Caki2 (cell line): ENCODE measurements around the gene TRIO. TPM values are rescaled to one million over a fixed set of nuclear protein-coding genes. Genes with fewer than 3 reads are reported as not detected.
A peak's percentile ranks its signal among the peaks of the same experiment; 100 is the strongest.
"Not testable (repeated sequence)": the region's sequence is repeated elsewhere in the genome, so short reads cannot be mapped to it uniquely, and the experiment has no call there.

Source experiments
- DNase-seq: peaks from one replicate; pipeline ENCODE4 v3.0.0-alpha.2; 2015; ENCODE audit warnings: low read depth
- in situ Hi-C: cut with HindIII; loops from 2 replicates; pipeline ENCODE4 v1.10.0; 2016; ENCODE audit warnings: low sequenced_read_pairs, low pct_unique_long_range_greater_than_20kb, mixed read lengths
- total RNA-seq: library from RNA; depleted of rRNA; stranded (reverse); fragments of >200 nt; shearing (Covaris generic); gene quantifications from 2 replicates; pipeline ENCODE4 v1.2.3, GENCODE V29; 2014; ENCODE audit warnings: low replicate concordance; rRNA removed

The TRIO gene
- total RNA-seq = 52.3 and 97.6 TPM in 2 replicates

DNA sequence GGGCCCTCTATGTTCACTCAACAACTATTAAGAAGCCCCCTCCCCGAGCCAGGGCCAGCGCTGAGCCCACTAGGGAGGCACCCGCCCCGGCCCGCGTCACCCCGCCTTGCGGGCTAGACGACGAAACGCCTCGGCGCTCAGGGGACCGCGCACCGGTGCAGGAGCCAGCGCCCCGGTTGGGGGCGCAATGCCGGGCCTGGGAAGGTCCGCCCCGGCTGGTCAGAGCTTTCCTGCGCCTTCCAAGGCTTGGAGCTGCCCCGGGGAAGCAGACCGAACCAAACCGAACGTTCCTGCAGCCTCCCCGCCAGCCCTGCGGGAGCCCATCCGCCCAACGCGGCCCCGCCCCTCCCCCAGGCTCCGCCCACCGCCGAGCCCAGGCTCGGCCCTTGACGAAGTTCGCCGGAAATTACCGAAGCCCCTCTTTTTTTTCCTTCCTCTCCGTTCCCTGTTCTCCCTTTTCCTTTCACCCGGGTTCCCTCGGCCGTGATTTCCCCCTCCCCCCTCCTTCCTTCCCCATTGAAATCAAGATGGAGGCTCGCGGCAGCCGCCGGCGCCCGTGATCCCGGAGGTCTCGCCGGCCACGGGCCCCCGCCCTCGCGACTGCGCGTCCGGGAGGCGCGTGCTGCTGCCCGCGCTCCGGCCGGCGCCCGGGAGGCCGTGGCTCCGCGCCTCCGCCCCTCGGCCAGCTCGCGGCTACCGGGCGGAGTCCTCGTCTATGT lies at the start of gene TRIO:
Gene TRIO, plus strand, starts transcription at position 516 of the 719 bp plus-strand sequence. CDS start 384 bp downstream, outside the sequence.
- in situ Hi-C loops = no loop called here
- DNase-seq = peak; percentile 88

DNA sequence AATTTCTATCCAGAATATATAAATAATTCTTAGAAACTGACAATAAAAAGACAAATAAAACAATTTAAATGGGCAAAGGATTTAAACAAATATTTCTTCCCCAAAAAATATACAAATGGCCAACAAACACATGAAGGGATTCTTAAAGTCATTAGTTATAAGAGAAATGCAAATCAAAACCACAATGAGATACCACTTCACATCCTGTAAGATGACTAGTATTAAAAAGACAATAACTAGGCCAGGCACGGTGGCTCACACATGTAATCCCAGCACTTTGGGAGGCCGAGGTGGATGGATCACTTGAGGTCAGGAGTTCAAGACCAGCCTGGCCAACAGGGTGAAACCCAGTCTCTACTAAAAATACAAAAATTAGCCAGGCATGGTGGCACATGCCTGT lies 45.8 kb upstream of the TRIO start:
- in situ Hi-C loops, DNase-seq: not testable (repeated sequence)

DNA sequence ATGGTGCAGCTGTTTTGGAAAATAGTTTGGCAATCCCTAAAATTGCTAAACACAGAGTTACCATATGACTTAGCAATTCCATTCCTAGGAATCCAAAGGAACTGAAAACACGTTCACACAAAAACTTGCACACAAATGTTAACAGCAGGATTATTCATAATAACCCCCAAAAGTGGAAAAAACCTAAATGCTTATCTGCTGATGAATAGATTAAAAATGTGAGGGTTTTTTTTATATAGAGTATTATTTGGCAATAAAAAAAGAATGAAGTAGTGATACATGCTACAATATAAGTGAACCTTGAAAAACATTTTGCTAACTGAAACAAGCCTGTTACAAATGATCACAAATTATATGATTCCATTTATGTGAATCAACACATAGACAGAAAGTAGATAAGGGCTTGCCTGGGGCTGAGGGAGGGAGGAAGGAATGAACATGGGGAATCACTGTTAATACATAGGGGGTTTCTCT lies 45.1 kb upstream of the TRIO start:
- in situ Hi-C loops = no loop called here
- no peak for DNase-seq

DNA sequence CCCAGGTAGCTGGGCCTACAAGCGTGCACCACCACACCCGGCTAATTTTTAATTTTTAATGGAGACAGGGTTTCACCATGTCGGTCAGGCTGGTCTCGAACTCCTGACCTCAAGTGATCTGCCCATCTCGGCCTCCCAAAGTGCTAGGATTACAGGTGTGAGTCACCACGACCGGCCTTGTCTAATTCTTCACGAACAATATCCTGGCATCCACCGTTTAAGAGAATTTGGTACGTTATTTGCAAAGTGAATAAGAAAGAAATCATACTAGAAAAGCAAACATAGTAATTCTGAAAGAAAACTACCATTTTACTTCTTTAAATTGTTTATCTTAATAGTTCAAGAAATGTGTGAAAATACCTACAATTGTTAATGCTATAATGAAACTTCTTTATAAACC lies 42.9 kb upstream of the TRIO start:
- DNase-seq = no peak
- in situ Hi-C loops = no loop called here

DNA sequence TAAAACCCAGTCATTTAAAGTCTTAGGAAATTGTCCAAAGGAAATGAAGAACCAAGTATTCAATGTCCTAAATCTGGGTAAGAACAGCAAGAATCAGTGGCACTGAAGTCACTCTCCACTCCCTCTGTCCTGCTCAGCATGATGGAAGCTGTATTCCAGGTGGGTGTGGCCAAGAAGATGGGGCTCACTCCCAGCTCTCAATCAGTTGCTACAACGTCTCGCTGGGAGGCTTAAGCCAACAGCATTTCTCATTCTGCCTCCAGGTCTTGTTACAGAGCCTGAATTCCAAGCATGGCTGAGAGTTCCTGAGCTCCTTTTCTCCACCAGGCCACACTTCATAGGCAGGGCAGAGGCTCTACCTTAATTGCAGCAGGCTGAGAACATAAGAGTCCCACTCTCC lies 41.2 kb upstream of the TRIO start:
- DNase-seq = no peak
- in situ Hi-C loops = no loop called here

DNA sequence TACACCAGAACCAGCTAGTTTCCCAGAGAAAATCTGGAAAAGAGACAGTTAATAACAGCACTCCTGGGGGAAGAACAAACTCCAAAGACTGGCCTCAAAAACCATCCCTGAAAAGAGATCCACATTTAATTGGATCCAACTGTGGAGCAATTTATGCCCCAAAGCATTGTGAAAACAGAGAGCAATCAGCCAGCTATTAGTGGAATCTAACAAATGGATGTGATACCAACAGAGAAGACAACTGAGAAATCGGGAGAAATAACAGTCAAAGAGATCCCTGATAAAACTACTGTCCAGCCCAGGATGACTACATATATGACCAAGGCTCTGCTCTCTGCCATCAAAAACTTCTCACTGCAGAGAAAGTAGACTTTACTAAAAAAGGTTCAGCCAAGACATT lies 40.5 kb upstream of the TRIO start:
- no peak for DNase-seq
- in situ Hi-C loops = no loop called here

DNA sequence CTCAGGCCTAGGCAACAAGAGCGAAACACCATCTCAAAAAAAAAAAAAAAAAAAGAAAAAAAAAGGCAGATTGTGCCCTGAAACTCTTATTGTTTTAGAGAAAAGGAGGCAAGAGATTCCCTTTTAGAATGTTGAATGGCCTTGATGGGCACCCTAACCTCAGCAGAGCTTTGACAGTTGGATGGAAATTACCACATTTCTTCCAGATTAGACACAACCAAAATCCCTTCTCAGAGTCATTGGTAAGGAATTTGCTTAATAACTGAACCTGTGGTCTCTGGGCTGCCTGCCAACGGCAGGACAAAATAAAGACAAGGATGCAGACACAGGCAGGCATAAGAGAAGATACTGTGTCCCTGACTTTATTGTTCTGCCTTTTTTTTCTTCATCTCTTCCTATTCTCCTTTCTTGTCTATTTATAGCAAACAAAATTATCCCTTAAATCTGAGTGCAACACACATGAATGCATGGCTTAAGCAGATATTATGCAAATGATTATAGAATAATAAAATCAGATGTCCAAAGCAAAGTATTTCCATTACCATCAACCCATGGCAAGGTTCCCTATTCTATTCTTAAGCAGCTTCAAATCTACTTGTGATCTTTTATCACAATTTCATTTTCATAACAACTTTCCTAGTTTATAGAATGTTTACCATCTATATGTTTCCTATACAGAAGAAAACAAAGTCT lies 37.3 kb upstream of the TRIO start:
- in situ Hi-C loops = no loop called here
- peak; percentile 86 for DNase-seq

DNA sequence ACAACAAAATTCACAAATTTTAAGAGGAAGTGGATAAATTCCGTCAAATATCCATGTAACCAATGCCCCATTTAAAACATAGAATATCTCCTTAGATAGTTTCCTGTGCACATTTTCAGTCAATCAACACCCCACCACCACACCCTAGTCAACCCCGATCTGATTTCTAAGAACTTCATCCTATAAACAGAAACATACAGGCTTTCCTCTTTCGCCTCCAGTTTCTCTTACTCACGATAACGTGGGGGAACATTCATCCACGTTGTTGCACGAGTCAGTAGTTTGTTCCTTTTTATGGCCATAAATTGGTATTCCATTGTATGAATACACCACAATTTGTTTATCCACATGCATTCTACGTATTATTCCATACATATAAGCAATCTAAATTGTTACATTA lies 35.6 kb upstream of the TRIO start:
- in situ Hi-C loops = no loop called here
- DNase-seq = no peak

DNA sequence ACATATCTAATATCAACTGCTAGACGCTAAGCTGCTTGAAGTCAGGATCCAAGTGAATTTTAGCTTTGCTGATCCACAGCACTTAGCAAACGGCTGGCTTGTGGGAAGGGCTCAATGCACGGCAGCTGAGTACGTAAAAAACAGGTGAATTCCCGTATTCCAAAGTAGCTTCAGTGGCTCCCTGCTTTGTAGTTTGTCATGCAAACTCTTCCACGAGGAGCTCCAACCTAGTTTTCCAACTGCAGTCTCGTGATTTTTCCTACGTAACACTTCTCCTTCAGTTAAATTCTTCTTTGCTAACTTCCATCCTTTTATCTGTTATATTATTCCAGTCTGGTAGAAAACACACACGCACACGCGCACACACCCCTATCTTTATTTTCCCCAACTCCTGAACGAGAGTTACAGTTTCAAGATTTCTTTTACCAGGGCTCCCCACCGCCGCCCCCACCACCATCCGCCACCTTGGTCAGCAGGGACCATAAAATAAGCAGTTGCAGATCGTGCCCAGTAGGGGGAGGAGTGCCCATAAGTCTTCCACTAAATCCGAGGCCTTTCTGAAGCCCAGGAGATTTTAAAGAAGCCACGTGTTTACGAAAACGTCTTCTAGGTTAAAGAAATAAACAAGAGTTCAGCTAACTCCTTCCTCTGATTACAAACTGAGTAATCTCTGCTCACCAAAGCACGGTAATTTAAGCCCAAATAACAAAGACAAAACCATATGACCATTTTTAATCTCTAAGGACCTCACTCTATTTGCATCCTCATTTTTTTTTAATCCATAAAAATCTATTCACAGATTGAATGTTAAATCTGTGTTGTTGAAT lies 34.8 kb upstream of the TRIO start:
- DNase-seq = peak; percentile 75
- in situ Hi-C loops = no loop called here

DNA sequence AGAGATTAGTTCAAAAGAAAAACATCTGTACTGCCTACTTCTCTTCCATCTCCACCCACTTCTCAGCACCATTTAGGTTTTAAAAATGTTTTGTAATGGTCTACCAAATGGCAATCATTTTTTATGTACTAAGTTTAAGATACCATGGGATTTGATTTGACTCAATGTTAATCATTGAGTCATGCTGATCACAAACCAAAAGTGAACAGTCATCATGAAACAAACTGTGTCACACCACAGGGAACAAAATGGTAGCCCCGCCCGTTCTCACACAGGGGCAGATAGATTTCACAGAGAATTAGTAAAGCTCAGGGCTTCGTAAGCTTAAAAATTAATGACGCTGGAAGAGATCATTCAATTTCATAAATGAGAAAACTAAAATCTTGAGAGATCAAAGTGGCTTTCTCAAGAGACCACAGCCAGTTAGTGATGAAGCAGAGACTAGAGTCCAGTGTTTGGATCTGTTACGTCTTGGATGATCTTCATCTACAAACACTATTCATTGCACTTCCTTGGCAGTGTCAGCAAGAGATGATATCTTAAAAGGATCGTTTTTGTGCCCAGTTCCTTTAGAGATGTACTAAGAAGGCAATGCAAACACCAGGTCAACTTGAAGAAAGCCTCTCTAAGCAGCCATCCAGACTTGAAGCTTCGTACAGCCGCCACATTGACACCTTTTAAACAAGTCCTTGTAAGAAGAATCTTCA lies 33.9 kb upstream of the TRIO start:
- in situ Hi-C loops = no loop called here
- DNase-seq = peak; percentile 74

DNA sequence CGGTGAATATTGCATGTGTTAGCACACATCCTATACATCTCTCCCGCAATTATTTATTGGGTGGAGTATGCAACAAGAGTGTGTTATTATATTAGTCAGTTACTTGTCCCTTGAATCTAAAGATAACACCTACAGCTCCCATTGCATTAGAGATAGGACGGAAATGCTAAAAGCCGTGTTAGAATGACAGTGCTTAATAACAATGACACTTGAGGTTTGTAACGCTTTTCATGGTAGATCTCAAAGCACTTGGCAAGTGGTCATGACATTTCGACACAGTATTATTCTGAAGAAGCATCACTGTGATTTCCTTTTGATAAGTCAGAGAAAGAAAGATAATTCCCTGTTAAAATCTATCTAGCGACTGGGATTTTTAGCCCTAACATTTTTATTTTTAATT lies 33.4 kb upstream of the TRIO start:
- in situ Hi-C loops = no loop called here
- DNase-seq = no peak

DNA sequence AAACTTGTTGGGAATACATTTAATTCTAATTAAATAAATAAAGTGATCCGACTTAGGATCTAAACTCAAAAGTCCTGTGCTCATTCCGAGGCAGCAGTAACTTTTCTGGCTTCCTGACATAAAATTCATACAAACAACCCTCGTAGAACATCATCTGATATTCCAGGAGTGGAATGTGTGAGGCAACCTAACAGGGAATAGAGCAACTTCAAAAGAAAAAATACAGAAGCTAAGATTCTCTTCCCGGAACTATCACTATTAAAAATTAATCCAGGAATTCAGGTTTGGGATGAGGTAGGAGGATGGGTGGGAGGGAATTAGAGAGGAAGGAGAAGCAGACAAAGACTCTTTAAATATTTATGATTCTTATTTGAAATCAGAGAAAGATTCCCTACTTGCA lies 32.9 kb upstream of the TRIO start:
- in situ Hi-C loops = no loop called here
- peak; percentile 14 for DNase-seq

DNA sequence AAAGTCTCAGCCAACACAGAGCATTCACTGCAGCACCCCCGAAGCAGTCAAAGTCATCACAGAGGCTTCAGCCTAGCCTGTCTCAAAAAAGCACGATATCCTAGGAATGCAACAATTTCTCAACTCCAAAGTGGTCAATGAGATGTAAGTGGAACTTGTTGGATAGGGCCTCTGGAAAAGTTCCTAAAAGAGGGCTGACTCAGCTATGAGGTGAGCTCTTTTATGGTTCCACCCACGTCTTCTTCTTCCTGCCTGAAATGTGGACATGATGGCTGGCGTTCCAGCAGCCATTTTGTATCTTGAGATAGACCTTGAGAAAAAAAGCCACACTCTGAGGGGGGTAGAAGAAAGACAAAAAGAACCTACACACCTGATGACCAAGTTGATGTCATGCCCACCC lies 32.5 kb upstream of the TRIO start:
- no peak for DNase-seq
- in situ Hi-C loops = no loop called here

DNA sequence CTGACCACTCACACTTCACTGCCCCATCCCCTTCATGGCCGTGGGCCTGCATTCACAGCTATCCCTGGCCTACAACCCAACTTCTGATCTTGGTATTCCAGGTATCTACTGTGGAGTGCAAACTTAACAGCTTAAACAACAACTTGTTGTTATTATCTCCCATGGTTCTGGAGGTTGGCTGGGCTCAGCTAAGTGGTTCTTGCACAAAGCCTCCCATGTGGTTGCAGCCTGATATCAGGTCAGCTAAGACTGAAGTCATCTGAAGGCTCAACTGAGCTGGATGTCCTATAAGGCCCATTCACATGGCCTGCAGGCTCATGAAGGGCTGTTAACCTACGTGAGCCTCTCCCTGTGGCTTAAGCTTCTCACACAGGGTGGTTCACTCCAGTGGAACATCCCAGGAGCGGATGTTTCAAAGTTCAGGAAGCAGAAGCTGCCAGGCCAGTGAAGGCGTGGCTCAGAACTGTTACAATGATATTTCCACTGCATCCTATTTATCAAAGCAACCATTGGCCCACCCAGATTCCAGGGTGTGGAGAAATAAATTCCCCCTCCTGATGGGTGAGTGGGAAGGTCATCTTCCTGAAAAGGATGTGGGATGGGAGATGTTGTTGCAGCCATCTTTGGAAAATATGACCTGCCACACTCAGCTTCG lies 30.0 kb upstream of the TRIO start:
- in situ Hi-C loops = no loop called here
- DNase-seq = peak; percentile 28

DNA sequence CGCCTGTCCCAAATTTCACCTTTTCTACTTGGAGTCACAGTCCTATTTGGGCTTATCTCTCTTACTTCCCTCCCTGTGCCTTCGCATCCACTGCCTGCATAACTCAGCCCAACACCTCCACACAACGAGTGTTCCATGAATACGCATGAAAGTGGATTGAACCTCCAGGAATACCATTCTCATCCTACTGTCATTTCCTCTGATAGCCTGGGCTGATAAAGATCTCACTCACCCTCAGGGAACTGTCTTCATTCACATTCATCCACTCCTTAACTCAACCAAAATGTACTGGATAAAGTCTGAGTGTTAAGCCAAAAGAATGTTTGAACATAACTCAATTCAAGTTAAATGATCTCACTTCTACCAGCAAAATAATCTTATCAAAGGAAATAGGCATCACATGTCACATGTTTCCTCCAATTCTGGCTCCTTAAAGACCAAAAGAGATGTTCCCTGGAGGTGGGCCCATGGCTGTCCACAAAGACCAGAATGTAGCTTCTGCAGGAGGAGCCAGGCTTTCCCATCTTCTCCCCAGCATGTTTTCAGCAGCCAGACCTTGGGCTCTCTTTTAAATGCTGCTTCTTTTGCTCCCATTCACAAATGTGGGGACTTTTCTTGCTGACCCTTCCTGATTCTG lies 28.4 kb upstream of the TRIO start:
- in situ Hi-C loops = no loop called here
- no peak for DNase-seq

DNA sequence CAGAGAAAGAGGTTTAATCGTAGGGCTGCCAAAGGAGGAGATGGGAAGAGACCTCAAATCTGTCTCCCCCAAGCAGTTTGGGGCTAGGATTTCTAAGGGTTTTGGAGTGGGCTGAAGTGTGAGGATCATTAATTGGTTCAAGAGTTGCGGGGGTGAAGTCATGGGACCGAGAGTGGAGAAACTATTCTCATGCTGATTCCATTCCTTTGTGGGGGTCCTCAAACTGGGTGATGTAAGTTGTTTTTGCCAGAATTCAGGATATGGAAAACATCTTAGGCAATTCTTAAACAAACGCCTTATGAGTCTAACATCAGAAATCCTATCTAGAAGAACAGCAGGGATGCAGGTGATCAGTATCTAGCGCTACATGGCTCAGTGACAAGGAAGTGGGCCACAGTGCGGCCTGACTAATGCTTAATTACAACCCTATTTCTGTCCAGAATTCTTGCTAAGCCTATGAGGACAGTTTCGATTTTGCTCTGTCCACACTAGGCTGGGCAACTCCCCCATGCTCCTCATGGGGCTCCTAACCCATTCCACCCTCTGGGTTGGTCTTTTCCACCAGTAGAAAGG lies 27.7 kb upstream of the TRIO start:
- in situ Hi-C loops = no loop called here
- DNase-seq = no peak
